Mesenchymal stem cell (in vitro differentiated cells and primary cell): ENCODE data around the gene SYT12.
A peak's percentile ranks its signal among the peaks of the same experiment; 100 is the strongest.

Source experiments
- DNase-seq: peaks from one replicate; pipeline ENCODE4 v3.0.0-alpha.2; 2013
- H2AFZ ChIP-seq: one replicate; pipeline ENCODE4 v1.6.1; 2013; ENCODE audit warnings: low read depth, mild to moderate bottlenecking, control low read depth, inconsistent platforms, low read length, moderate library complexity
- H2AK5ac ChIP-seq: 2 replicates; pipeline ENCODE4 v1.6.1; 2013; ENCODE audit warnings: low read length, moderate library complexity, mild to moderate bottlenecking, inconsistent platforms; ENCODE audit not compliant: severe bottlenecking
- H2BK120ac ChIP-seq: one replicate; pipeline ENCODE4 v1.6.1; 2013; ENCODE audit warnings: low read depth, mild to moderate bottlenecking, inconsistent platforms, low read length, moderate library complexity
- H2BK12ac ChIP-seq, 2 experiments: one replicate each; pipeline ENCODE4 v1.6.1; 2013; ENCODE audit warnings: inconsistent platforms in 2 of 2, low read length in 2 of 2, mild to moderate bottlenecking in 2 of 2, moderate library complexity in 2 of 2, control low read depth in 1 of 2
- H2BK15ac ChIP-seq: one replicate; pipeline ENCODE4 v1.6.1; 2013; ENCODE audit warnings: mild to moderate bottlenecking, low read depth, inconsistent platforms; ENCODE audit not compliant: poor library complexity, severe bottlenecking
- H2BK5ac ChIP-seq: 2 replicates; pipeline ENCODE4 v1.6.1; 2013; ENCODE audit warnings: low read depth, mild to moderate bottlenecking, low read length, control low read depth, inconsistent platforms; ENCODE audit not compliant: poor library complexity, severe bottlenecking
- H3K14ac ChIP-seq, 2 experiments: one replicate each; pipeline ENCODE4 v1.6.1; 2013; ENCODE audit warnings: inconsistent platforms in 2 of 2, low read length in 2 of 2, control low read depth in 1 of 2, mild to moderate bottlenecking in 1 of 2, moderate library complexity in 1 of 2
- H3K18ac ChIP-seq, 2 experiments: one replicate each; pipeline ENCODE4 v1.6.1; 2013; ENCODE audit warnings: inconsistent platforms in 2 of 2, low read length in 2 of 2, control low read depth in 1 of 2, low read depth in 1 of 2, mild to moderate bottlenecking in 1 of 2
- H3K23ac ChIP-seq, 2 experiments: one replicate each; pipeline ENCODE4 v1.6.1; 2013; ENCODE audit warnings: inconsistent platforms in 2 of 2, low read length in 2 of 2, mild to moderate bottlenecking in 2 of 2, moderate library complexity in 2 of 2, control low read depth in 1 of 2
- H3K27ac ChIP-seq: 2 replicates; pipeline ENCODE4 v1.5.1; 2013; ENCODE audit warnings: mild to moderate bottlenecking, moderate library complexity, low read length, control low read depth, inconsistent platforms; ENCODE audit not compliant: poor library complexity, severe bottlenecking
- H3K27me3 ChIP-seq, 2 experiments: 2 replicates each; pipeline versions ENCODE4 v1.6.1 to v1.7.0; 2013; ENCODE audit warnings: low read length in 2 of 2, mild to moderate bottlenecking in 2 of 2, moderate library complexity in 2 of 2, control low read depth in 1 of 2, inconsistent platforms in 1 of 2; ENCODE audit not compliant: control insufficient read depth in 1 of 2, insufficient read depth in 1 of 2
- H3K36me3 ChIP-seq, 2 experiments: 2 replicates each; pipeline versions ENCODE4 v1.6.1 to v1.7.0; 2013; ENCODE audit warnings: low read length in 2 of 2, control low read depth in 1 of 2, inconsistent platforms in 1 of 2, low read depth in 1 of 2, mild to moderate bottlenecking in 1 of 2; ENCODE audit not compliant: insufficient read depth in 2 of 2, control insufficient read depth in 1 of 2
- H3K4ac ChIP-seq, 2 experiments: one replicate each; pipeline ENCODE4 v1.6.1; 2013; ENCODE audit warnings: inconsistent platforms in 2 of 2, low read length in 2 of 2, mild to moderate bottlenecking in 2 of 2, moderate library complexity in 2 of 2, control low read depth in 1 of 2, low read depth in 1 of 2
- H3K4me1 ChIP-seq: 2 replicates; pipeline ENCODE4 v1.6.1; 2013; ENCODE audit warnings: low read depth, low read length, control low read depth; ENCODE audit not compliant: control insufficient read depth, insufficient read depth
- H3K4me2 ChIP-seq: 2 replicates; pipeline ENCODE4 v1.6.1; 2013; ENCODE audit warnings: low read length, mild to moderate bottlenecking, inconsistent platforms; ENCODE audit not compliant: poor library complexity, severe bottlenecking
- H3K4me3 ChIP-seq, 2 experiments: 2 replicates each; pipeline versions ENCODE4 v1.5.1 to v1.7.0; 2013; ENCODE audit warnings: low read length in 2 of 2, mild to moderate bottlenecking in 2 of 2, control low read depth in 1 of 2, low read depth in 1 of 2; ENCODE audit not compliant: insufficient read depth in 1 of 2
- H3K79me1 ChIP-seq: replicated peaks from 2 replicates; pipeline ENCODE4 v1.6.1; 2013; ENCODE audit warnings: mild to moderate bottlenecking, control low read depth, low read length, inconsistent platforms; ENCODE audit not compliant: poor library complexity, severe bottlenecking
- H3K9ac ChIP-seq: 2 replicates; pipeline ENCODE4 v1.7.0; 2013; ENCODE audit warnings: mild to moderate bottlenecking, low read length, moderate library complexity
- H3K9me3 ChIP-seq: 2 replicates; pipeline ENCODE4 v1.7.0; 2013; ENCODE audit warnings: mild to moderate bottlenecking, low read length; ENCODE audit not compliant: control insufficient read depth
- H4K8ac ChIP-seq: one replicate; pipeline ENCODE4 v1.6.1; 2013; ENCODE audit warnings: inconsistent platforms, mild to moderate bottlenecking, low read length, moderate library complexity
- H4K91ac ChIP-seq: one replicate; pipeline ENCODE4 v1.6.1; 2013; ENCODE audit warnings: mild to moderate bottlenecking, low read length, inconsistent platforms
- WGBS: methylation state at CpG from one replicate; pipeline ENCODE4 v1.1.7; 2013; ENCODE audit warnings: mixed read lengths; 5-methylcytosine and 5-hydroxymethylcytosine counted together

SYT12 gene

DNA sequence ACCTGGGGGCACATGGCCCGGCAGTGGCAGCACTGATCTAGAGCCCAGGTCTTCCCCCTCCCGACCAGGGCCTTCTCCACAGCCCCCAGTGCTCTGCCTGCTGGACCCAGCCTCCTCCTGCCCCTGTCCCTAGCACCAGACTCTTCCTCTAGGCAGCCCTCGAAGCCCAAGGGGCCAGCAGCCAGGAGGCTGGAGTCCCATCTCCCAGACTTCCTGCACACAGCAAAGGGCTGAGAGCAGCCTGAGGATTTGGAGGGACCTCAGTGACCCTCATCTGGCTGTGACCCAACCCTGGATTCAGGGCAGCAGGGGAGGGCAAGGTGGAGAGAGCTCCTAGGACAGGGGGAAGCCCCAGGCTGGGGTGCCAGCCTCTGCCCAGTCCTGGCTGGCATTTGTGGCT, 36.7 kb downstream of the SYT12 start:
- Histone ChIP-seq H4K91ac (no peak overlapping the region), H2AFZ (no peak overlapping the region), H3K4me2 (no peak overlapping the region), H3K23ac (no peak overlapping the region), H3K18ac (no peak overlapping the region), H3K27ac (no peak overlapping the region), H3K4me3 (no peak overlapping the region), H3K79me1 (peaks cover 6% of the 10 kb centered on the region), H2BK15ac (no peak overlapping the region), H2AK5ac (peak overlapping the region; percentile 8), H2BK120ac (no peak overlapping the region), H3K14ac (no peak overlapping the region), H2BK12ac (no peak overlapping the region), H3K36me3 (peaks cover 0 to 8% of the 10 kb centered on the region in 2 experiments), H4K8ac (no peak overlapping the region), H3K9ac (no peak overlapping the region), H3K27me3 (no peaks in the 10 kb centered on the region), H3K9me3 (no peaks in the 10 kb centered on the region), H3K4me1 (peaks cover 46% of the 10 kb centered on the region), H3K4ac (no peak overlapping the region), H2BK5ac (no peak overlapping the region)
- 90% methylated on average over 3 of the region's 3 CpGs for WGBS
- DNase-seq = no peak

DNA sequence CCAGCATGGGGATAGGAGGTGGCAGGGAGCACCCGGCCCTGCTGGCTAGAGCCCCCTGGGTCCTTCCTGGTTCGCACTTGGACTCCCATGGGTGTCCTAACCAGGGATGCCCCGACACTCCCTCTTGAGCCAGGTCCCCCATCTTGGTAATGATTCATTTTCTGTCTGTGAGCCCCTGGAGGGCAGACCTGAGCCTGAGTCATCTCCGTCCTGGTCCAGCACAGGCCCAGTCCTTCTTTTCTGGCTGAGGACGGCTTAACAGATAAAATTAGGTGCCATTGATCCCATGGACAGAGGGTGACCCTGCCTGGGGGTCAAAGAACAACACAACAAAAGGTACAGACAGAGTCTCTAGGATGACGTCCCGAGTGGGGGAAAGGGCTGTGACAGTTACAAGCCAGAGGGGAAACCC, 37.2 kb downstream of the SYT12 start:
- H3K9me3 ChIP-seq = no peaks in the 10 kb centered on the region
- 78% methylated on average over 7 of the region's 7 CpGs for WGBS

DNA sequence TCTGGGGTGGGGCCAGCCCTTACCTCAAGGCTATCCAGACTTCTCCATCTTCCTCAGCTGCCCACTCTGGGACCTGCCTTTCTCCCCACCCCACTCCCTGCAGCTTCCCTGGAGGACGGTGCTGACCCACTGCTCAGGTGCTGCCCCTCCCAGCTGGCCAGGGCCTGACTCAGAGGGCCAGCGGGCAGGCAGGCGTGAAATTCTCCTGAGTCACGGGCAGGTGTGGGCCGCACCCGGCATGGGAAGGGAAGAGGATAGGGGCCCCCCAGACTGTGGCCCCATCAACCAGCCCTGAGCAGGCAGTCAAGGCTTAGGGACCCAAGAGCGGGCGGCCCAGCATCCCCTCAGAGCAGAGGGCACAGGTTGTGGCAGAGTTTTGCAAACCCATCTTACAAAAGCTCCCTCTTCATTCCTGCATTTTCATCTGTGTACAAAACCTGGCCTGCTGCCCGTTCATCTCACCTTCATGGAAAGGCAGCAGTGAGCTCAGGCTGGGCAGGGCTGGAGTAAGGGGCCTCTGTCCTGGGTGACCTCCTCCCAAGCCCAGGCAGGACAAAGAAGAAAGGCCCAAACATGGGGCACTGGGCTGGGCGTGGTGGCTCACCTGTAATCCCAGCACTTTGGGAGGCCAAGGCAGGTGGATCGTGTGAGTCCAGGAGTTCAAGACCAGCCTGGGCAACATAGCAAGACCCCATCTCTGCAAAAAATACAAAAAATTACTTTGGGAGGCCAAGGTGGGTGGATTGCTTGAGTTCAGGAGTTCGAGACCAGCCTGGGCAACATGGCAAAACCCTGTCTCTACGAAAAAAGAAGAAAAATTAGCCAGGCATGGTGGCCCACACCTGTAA, 39.8 kb downstream of the SYT12 start:
- Histone ChIP-seq H3K79me1 (peaks cover 10% of the 10 kb centered on the region), H2AK5ac (no peak overlapping the region), H3K4me3 (no peak overlapping the region), H3K4me2 (no peak overlapping the region), H3K27ac (no peak overlapping the region), H2BK5ac (no peak overlapping the region), H3K9ac (no peak overlapping the region), H3K36me3 (peaks cover 0 to 28% of the 10 kb centered on the region in 2 experiments), H3K4ac (no peak overlapping the region), H2BK12ac (no peak overlapping the region), H3K4me1 (peaks cover 20% of the 10 kb centered on the region), H2BK15ac (no peak overlapping the region), H4K8ac (no peak overlapping the region), H4K91ac (no peak overlapping the region), H3K9me3 (no peaks in the 10 kb centered on the region), H2BK120ac (no peak overlapping the region), H3K14ac (no peak overlapping the region), H3K27me3 (no peaks in the 10 kb centered on the region), H2AFZ (no peak overlapping the region), H3K18ac (no peak overlapping the region), H3K23ac (no peak overlapping the region)
- 94% methylated on average over 12 of the region's 13 CpGs for WGBS
- no peak for DNase-seq

More for the DNA sequence above, 37.2 kb downstream of the SYT12 start:
- no peak overlapping the region for H4K8ac ChIP-seq
- no peak overlapping the region for H3K27ac ChIP-seq
- H3K27me3 ChIP-seq = no peaks in the 10 kb centered on the region
- H3K4ac ChIP-seq = no peak overlapping the region
- no peak overlapping the region for H2AFZ ChIP-seq
- no peak overlapping the region for H3K4me3 ChIP-seq
- no peak overlapping the region for H4K91ac ChIP-seq
- no peak overlapping the region for H3K18ac ChIP-seq
- DNase-seq = no peak
- peaks cover 6% of the 10 kb centered on the region for H3K79me1 ChIP-seq
- no peak overlapping the region for H2BK12ac ChIP-seq
- peaks cover 42% of the 10 kb centered on the region for H3K4me1 ChIP-seq
- no peak overlapping the region for H3K4me2 ChIP-seq
- H3K23ac ChIP-seq = no peak overlapping the region
- no peak overlapping the region for H2BK15ac ChIP-seq
- H3K36me3 ChIP-seq = peaks cover 0 to 8% of the 10 kb centered on the region in 2 experiments
- H2BK5ac ChIP-seq = no peak overlapping the region
- H3K9ac ChIP-seq = no peak overlapping the region
- no peak overlapping the region for H2BK120ac ChIP-seq
- H3K14ac ChIP-seq = no peak overlapping the region
- no peak overlapping the region for H2AK5ac ChIP-seq

DNA sequence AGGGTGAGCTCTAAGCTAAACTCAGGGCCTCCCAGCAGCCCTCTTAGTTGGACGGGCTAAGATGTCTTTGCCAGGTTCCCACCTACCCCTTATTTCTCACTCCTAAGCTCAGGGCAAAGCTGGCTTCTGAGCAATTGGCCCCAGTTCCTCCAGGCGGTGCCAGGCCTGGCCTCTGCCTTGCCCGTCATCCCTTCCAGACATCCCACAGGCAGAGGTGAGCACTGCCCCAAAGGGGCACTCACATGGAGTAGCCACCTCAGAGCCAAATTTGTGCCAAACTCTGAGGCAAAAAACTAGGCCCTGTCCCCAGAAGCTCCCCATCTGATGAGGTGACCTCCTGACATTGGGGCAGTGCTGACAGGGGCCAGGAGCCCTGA, 43.4 kb downstream of the SYT12 start:
- no peak overlapping the region for H2BK5ac ChIP-seq
- H3K4me3 ChIP-seq = no peak overlapping the region
- no peak overlapping the region for H3K4ac ChIP-seq
- no peak overlapping the region for H2AK5ac ChIP-seq
- H3K4me2 ChIP-seq = no peak overlapping the region
- H3K9me3 ChIP-seq = no peaks in the 10 kb centered on the region
- no peak overlapping the region for H3K18ac ChIP-seq
- no peak overlapping the region for H2BK12ac ChIP-seq
- no peak overlapping the region for H4K8ac ChIP-seq
- H3K27me3 ChIP-seq = no peaks in the 10 kb centered on the region
- no peak overlapping the region for H2BK15ac ChIP-seq
- H3K27ac ChIP-seq = no peak overlapping the region
- H2BK120ac ChIP-seq = no peak overlapping the region
- H3K4me1 ChIP-seq = peaks cover 11% of the 10 kb centered on the region
- no peak overlapping the region for H4K91ac ChIP-seq
- no peak overlapping the region for H3K23ac ChIP-seq
- H3K36me3 ChIP-seq = peaks cover 0 to 35% of the 10 kb centered on the region in 2 experiments
- no peak overlapping the region for H2AFZ ChIP-seq
- peaks cover 12% of the 10 kb centered on the region for H3K79me1 ChIP-seq
- H3K14ac ChIP-seq = no peak overlapping the region
- no peak for DNase-seq
- 83% methylated on average over 3 of the region's 3 CpGs for WGBS
- no peak overlapping the region for H3K9ac ChIP-seq
